GM18868 (cell line): ENCODE results near the gene TRIP13.

Source experiments
- ATAC-seq: cut with Tn5 transposase; IDR thresholded peaks from one replicate; pipeline ENCODE4 v1.9.1; 2021; ENCODE audit warnings: mild to moderate bottlenecking, moderate library complexity; ENCODE audit not compliant: unreplicated experiment

TRIP13 gene

GRCh38 chr5:963673-964531, 71.2 kb downstream of the TRIP13 start:
- peak; percentile 90 for ATAC-seq

- no peak for ATAC-seq
These were observed 72.1 kb downstream of the TRIP13 start for GRCh38 chr5:964821-965220.

GRCh38 chr5:965604-966344, 73.1 kb downstream of the TRIP13 start:
- ATAC-seq, result no peak

- no peak for ATAC-seq
These were observed 73.6 kb downstream of the TRIP13 start for GRCh38 chr5:966345-966710.

GRCh38 chr5:966941-967340, 74.3 kb downstream of the TRIP13 start:
- no peak for ATAC-seq
